GM23338 (cell line): ENCODE results near the gene DHX8. TPM values are rescaled to one million over a fixed set of nuclear protein-coding genes. Genes with fewer than 3 reads are reported as not detected.

Experiments used
- ATAC-seq: fragments of 200-7000 bp; cut with Tn5 transposase; 3 replicates; pipeline ENCODE4 v1.9.1; 2020
- DNase-seq: peaks from one replicate; pipeline ENCODE4 v3.0.0-alpha.2; 2015; ENCODE audit warnings: low spot score
- H2AFZ ChIP-seq: fragments of 200-600 bp; sonication (generic); 2 replicates; pipeline ENCODE4 v1.8.0; 2016; ENCODE audit warnings: antibody characterized with exemption, mild to moderate bottlenecking, moderate library complexity
- H3F3A ChIP-seq: fragments of 200-600 bp; sonication (generic); replicated peaks from 2 replicates; pipeline ENCODE4 v1.8.0; 2017; ENCODE audit warnings: antibody characterized with exemption, mixed run types, low read depth
- H3K27ac ChIP-seq: fragments of 200-600 bp; sonication (generic); 2 replicates; pipeline ENCODE4 v1.6.1; 2016; ENCODE audit warnings: low read depth
- H3K27me3 ChIP-seq: fragments of 200-600 bp; sonication (generic); 2 replicates; pipeline ENCODE4 v1.8.0; 2016; ENCODE audit warnings: mild to moderate bottlenecking, mixed run types, moderate library complexity; ENCODE audit not compliant: insufficient read depth
- H3K36me3 ChIP-seq: fragments of 200-600 bp; sonication (generic); 2 replicates; pipeline ENCODE4 v1.8.0; 2016; ENCODE audit warnings: mild to moderate bottlenecking; ENCODE audit not compliant: insufficient read depth
- H3K4me1 ChIP-seq: fragments of 200-600 bp; sonication (generic); 2 replicates; pipeline ENCODE4 v1.8.0; 2016; ENCODE audit warnings: mild to moderate bottlenecking, moderate library complexity; ENCODE audit not compliant: insufficient read depth
- H3K4me2 ChIP-seq: fragments of 200-600 bp; sonication (generic); 2 replicates; pipeline ENCODE4 v1.7.1; 2017; ENCODE audit warnings: mixed run types
- H3K4me3 ChIP-seq: fragments of 200-600 bp; sonication (generic); 2 replicates; pipeline ENCODE4 v1.6.1; 2016; ENCODE audit warnings: mixed run types
- H3K79me2 ChIP-seq: fragments of 200-600 bp; sonication (generic); replicated peaks from 2 replicates; pipeline ENCODE4 v1.8.0; 2017; ENCODE audit warnings: mild to moderate bottlenecking; ENCODE audit not compliant: insufficient read depth
- H3K9me2 ChIP-seq: fragments of 200-600 bp; sonication (generic); 2 replicates; pipeline ENCODE4 v1.8.0; 2017; ENCODE audit not compliant: insufficient read depth
- H4K20me1 ChIP-seq: fragments of 200-600 bp; sonication (generic); replicated peaks from 2 replicates; pipeline ENCODE4 v1.8.0; 2017; ENCODE audit warnings: mild to moderate bottlenecking; ENCODE audit not compliant: insufficient read depth
- H3K27ac Mint-ChIP-seq: 2 replicates; pipeline ENCODE4 v1.8.0; 2020; ENCODE audit warnings: inconsistent platforms, mild to moderate bottlenecking, moderate library complexity, mixed read lengths
- H3K27me3 Mint-ChIP-seq: 3 replicates; pipeline ENCODE4 v1.8.0; 2022; ENCODE audit warnings: low read depth, mild to moderate bottlenecking, moderate library complexity, mixed read lengths, inconsistent platforms; ENCODE audit not compliant: insufficient read depth, poor library complexity
- H3K36me3 Mint-ChIP-seq: 3 replicates; pipeline ENCODE4 v1.8.0; 2021; ENCODE audit warnings: low read depth, mild to moderate bottlenecking, inconsistent platforms, moderate library complexity, mixed read lengths
- H3K4me1 Mint-ChIP-seq: 3 replicates; pipeline ENCODE4 v1.8.0; 2020; ENCODE audit warnings: mild to moderate bottlenecking, inconsistent platforms, mixed read lengths
- H3K4me3 Mint-ChIP-seq: 3 replicates; pipeline ENCODE4 v1.8.0; 2021; ENCODE audit warnings: moderate library complexity, mild to moderate bottlenecking, inconsistent platforms, mixed read lengths
- H3K9me3 Mint-ChIP-seq: 3 replicates; pipeline ENCODE4 v1.8.0; 2020; ENCODE audit warnings: moderate library complexity, mild to moderate bottlenecking, inconsistent platforms, mixed read lengths
- EZH2 ChIP-seq: fragments of 200-600 bp; sonication (generic); IDR thresholded peaks from one replicate; pipeline ENCODE4 v1.8.0; 2017; ENCODE audit warnings: antibody characterized with exemption, mild to moderate bottlenecking, low read depth; ENCODE audit not compliant: unreplicated experiment
- EZH2phosphoT487 ChIP-seq: fragments of 200-600 bp; sonication (generic); IDR thresholded peaks from one replicate; pipeline ENCODE4 v1.8.1; 2018; ENCODE audit warnings: antibody characterized with exemption; ENCODE audit not compliant: unreplicated experiment
- JUNB ChIP-seq: IDR thresholded peaks from one replicate; pipeline ENCODE4 v1.6.1; 2016; ENCODE audit warnings: antibody characterized with exemption; ENCODE audit not compliant: unreplicated experiment
- NANOG ChIP-seq: IDR thresholded peaks from 2 replicates; pipeline ENCODE4 v1.6.1; 2016; ENCODE audit warnings: antibody characterized with exemption, borderline replicate concordance
- POLR2AphosphoS5 ChIP-seq: IDR thresholded peaks from 2 replicates; pipeline ENCODE4 v1.6.1; 2016; ENCODE audit warnings: antibody characterized with exemption, low read depth
- STAT1 ChIP-seq: IDR thresholded peaks from one replicate; pipeline ENCODE4 v1.6.1; 2016; ENCODE audit warnings: antibody characterized with exemption; ENCODE audit not compliant: unreplicated experiment
- ZNF114 ChIP-seq: fragments of 250-450 bp; sonication (Bioruptor Pico); IDR thresholded peaks from 2 replicates; pipeline ENCODE4 v1.5.0; 2020; ENCODE audit warnings: mild to moderate bottlenecking, moderate library complexity
- ZNF331 ChIP-seq: fragments of 250-450 bp; sonication (Bioruptor Pico); IDR thresholded peaks from 2 replicates; pipeline ENCODE4 v1.5.0; 2020; ENCODE audit warnings: low read depth, mild to moderate bottlenecking, moderate library complexity
- long read RNA-seq: library from polyadenylated mRNA; unstranded; transcript quantifications from one replicate; pipeline ENCODE4 v2.0.0, GENCODE V29; 2020; ENCODE audit not compliant: unreplicated experiment
- polyA plus RNA-seq: library from polyadenylated mRNA; unstranded; fragments of >200 nt; fragmentation: Nextera tagmentation; extraction: Ambion mirVana; gene quantifications from 2 replicates; pipeline ENCODE4 v1.2.1, GENCODE V29; 2016
- total RNA-seq: library from RNA; depleted of rRNA; stranded (reverse); fragments of >200 nt; shearing (Covaris generic); gene quantifications from 2 replicates; pipeline ENCODE4 v1.2.3, GENCODE V29; 2014; rRNA removed
- TF ChIP-seq, protein P1 (sequence below): IDR thresholded peaks from 2 replicates; pipeline ENCODE4 v1.6.1; 2016; ENCODE audit warnings: antibody characterized with exemption
- TF ChIP-seq, protein P2 (sequence below): fragments of 250-450 bp; sonication (Bioruptor Pico); IDR thresholded peaks from 2 replicates; pipeline ENCODE4 v1.5.0; 2020; ENCODE audit warnings: mild to moderate bottlenecking, moderate library complexity
- TF ChIP-seq, protein P3 (sequence below), 2 experiments: fragments of 200-600 bp in 1 of 2; sonication (generic) in 1 of 2; conservative IDR thresholded peaks; 2 replicates each; pipeline versions ENCODE4 v1.5.1 to v1.6.1; 2016 to 2017; ENCODE audit warnings: antibody characterized with exemption in 2 of 2, low read depth in 2 of 2, mild to moderate bottlenecking in 2 of 2, moderate library complexity in 1 of 2
- TF ChIP-seq, protein P4 (sequence below): IDR thresholded peaks from one replicate; pipeline ENCODE4 v1.6.1; 2018; ENCODE audit warnings: antibody characterized with exemption; ENCODE audit not compliant: unreplicated experiment

Gene DHX8
- total RNA-seq (27.3 and 35.3 TPM in 2 replicates), polyA plus RNA-seq (81.1 and 89.2 TPM in 2 replicates)
- long read RNA-seq, full-length matches to known transcripts = 1 of 4 reads
- long read RNA-seq, partial matches to known transcripts = 2 of 4 reads
- long read RNA-seq, other reads (novel, unspliced or antisense) = 1 of 4 reads

DNA sequence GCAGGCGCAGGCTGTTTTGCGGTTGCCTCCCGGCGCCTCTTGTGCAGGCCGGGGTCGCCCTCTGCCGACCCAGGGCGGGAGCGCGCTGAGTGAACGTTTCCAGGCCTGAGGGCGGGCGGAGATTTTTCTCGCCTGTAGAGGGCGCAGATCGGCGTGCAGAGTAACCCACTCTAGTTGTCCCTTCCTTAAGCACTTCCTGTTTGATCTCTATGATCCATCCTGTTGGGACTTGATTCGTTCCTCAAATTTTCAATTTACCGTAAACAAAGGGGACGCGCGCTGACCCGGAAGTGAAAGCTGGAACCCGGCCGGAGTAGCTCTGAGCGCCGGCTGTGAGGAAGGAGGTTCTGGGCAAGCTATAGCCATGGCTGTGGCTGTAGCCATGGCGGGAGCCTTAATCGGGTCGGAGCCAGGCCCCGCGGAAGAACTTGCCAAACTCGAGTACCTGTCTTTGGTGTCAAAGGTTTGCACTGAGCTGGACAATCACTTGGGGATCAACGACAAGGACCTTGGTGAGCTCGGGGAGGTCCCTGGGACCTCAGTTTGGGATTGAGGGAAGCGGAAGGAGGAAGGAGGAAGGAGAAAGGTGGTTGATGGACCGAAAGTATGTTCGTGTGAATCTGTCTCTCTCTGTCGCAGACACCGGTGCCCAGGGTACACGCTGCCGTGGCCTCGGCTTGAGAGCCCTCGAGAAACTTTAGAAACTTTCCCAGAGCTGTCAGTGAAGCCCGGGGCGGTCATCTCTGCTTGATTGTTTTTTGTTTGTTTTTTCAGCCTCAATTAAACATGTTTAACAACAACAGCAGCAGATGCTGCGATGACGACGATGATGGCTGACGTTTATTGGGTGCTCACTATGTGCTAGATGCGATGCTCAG is at the start of gene DHX8:
DHX8 (plus strand) TSS at position 302 of the 878 bp plus-strand sequence; CDS start at position 365, 63 bp downstream.
- Histone ChIP-seq H3K79me2 (peaks cover 48% of the 10 kb centered on the region), H3K4me3 (peak within 1 kb of the TSS; percentile 93), H3K36me3 (no peaks in the 10 kb centered on the region), H3K27ac (peak within 1 kb of the TSS; percentile 82), H2AFZ (peak within 1 kb of the TSS; percentile 74), H4K20me1 (no peaks in the 10 kb centered on the region; the same call in 1 of the 2 replicates), H3K4me2 (peak within 1 kb of the TSS; percentile 89), H3K9me2 (no peaks in the 10 kb centered on the region), H3F3A (no peaks in the 10 kb centered on the region; the same call in 1 of the 2 replicates), H3K4me1 (peaks cover 10% of the 10 kb centered on the region; the same call in 1 of the 2 replicates), H3K27me3 (no peaks in the 10 kb centered on the region)
- Mint-ChIP-seq H3K27me3 (peaks cover 5% of the 10 kb centered on the region), H3K36me3 (no peaks in the 10 kb centered on the region; the same call in 2 of the 3 replicates), H3K4me1 (peaks cover 17% of the 10 kb centered on the region), H3K9me3 (no peaks in the 10 kb centered on the region; the same call in 2 of the 3 replicates), H3K4me3 (peak within 1 kb of the TSS; percentile 100), H3K27ac (peak within 1 kb of the TSS; percentile 99)
- peak; percentile 98 for ATAC-seq
- peak; percentile 99 for DNase-seq
- TF ChIP-seq, protein P1, sequence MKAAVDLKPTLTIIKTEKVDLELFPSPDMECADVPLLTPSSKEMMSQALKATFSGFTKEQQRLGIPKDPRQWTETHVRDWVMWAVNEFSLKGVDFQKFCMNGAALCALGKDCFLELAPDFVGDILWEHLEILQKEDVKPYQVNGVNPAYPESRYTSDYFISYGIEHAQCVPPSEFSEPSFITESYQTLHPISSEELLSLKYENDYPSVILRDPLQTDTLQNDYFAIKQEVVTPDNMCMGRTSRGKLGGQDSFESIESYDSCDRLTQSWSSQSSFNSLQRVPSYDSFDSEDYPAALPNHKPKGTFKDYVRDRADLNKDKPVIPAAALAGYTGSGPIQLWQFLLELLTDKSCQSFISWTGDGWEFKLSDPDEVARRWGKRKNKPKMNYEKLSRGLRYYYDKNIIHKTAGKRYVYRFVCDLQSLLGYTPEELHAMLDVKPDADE = peak; percentile 95
- TF ChIP-seq NANOG (peak; percentile 89), POLR2AphosphoS5 (peak; percentile 78), EZH2phosphoT487 (no peak), STAT1 (no peak), ZNF114 (CRISPR knock-in tag) (no peak), EZH2 (no peak), ZNF331 (CRISPR knock-in tag) (no peak), JUNB (no peak)
- TF ChIP-seq, protein P2, sequence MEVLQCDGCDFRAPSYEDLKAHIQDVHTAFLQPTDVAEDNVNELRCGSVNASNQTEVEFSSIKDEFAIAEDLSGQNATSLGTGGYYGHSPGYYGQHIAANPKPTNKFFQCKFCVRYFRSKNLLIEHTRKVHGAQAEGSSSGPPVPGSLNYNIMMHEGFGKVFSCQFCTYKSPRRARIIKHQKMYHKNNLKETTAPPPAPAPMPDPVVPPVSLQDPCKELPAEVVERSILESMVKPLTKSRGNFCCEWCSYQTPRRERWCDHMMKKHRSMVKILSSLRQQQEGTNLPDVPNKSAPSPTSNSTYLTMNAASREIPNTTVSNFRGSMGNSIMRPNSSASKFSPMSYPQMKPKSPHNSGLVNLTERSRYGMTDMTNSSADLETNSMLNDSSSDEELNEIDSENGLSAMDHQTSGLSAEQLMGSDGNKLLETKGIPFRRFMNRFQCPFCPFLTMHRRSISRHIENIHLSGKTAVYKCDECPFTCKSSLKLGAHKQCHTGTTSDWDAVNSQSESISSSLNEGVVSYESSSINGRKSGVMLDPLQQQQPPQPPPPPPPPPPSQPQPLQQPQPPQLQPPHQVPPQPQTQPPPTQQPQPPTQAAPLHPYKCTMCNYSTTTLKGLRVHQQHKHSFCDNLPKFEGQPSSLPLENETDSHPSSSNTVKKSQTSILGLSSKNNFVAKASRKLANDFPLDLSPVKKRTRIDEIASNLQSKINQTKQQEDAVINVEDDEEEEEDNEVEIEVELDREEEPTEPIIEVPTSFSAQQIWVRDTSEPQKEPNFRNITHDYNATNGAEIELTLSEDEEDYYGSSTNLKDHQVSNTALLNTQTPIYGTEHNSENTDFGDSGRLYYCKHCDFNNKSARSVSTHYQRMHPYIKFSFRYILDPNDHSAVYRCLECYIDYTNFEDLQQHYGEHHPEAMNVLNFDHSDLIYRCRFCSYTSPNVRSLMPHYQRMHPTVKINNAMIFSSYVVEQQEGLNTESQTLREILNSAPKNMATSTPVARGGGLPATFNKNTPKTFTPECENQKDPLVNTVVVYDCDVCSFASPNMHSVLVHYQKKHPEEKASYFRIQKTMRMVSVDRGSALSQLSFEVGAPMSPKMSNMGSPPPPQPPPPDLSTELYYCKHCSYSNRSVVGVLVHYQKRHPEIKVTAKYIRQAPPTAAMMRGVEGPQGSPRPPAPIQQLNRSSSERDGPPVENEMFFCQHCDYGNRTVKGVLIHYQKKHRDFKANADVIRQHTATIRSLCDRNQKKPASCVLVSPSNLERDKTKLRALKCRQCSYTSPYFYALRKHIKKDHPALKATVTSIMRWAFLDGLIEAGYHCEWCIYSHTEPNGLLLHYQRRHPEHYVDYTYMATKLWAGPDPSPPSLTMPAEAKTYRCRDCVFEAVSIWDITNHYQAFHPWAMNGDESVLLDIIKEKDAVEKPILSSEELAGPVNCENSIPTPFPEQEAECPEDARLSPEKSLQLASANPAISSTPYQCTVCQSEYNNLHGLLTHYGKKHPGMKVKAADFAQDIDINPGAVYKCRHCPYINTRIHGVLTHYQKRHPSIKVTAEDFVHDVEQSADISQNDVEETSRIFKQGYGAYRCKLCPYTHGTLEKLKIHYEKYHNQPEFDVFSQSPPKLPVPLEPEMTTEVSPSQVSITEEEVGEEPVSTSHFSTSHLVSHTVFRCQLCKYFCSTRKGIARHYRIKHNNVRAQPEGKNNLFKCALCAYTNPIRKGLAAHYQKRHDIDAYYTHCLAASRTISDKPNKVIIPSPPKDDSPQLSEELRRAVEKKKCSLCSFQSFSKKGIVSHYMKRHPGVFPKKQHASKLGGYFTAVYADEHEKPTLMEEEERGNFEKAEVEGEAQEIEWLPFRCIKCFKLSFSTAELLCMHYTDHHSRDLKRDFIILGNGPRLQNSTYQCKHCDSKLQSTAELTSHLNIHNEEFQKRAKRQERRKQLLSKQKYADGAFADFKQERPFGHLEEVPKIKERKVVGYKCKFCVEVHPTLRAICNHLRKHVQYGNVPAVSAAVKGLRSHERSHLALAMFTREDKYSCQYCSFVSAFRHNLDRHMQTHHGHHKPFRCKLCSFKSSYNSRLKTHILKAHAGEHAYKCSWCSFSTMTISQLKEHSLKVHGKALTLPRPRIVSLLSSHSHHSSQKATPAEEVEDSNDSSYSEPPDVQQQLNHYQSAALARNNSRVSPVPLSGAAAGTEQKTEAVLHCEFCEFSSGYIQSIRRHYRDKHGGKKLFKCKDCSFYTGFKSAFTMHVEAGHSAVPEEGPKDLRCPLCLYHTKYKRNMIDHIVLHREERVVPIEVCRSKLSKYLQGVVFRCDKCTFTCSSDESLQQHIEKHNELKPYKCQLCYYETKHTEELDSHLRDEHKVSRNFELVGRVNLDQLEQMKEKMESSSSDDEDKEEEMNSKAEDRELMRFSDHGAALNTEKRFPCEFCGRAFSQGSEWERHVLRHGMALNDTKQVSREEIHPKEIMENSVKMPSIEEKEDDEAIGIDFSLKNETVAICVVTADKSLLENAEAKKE = no peak
- TF ChIP-seq, protein P3, sequence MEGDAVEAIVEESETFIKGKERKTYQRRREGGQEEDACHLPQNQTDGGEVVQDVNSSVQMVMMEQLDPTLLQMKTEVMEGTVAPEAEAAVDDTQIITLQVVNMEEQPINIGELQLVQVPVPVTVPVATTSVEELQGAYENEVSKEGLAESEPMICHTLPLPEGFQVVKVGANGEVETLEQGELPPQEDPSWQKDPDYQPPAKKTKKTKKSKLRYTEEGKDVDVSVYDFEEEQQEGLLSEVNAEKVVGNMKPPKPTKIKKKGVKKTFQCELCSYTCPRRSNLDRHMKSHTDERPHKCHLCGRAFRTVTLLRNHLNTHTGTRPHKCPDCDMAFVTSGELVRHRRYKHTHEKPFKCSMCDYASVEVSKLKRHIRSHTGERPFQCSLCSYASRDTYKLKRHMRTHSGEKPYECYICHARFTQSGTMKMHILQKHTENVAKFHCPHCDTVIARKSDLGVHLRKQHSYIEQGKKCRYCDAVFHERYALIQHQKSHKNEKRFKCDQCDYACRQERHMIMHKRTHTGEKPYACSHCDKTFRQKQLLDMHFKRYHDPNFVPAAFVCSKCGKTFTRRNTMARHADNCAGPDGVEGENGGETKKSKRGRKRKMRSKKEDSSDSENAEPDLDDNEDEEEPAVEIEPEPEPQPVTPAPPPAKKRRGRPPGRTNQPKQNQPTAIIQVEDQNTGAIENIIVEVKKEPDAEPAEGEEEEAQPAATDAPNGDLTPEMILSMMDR (conservative IDR thresholded peaks at IDR 0.05; ENCODE audit: low read depth in 2 of 2) = peak; percentile 100
- TF ChIP-seq, protein P4, sequence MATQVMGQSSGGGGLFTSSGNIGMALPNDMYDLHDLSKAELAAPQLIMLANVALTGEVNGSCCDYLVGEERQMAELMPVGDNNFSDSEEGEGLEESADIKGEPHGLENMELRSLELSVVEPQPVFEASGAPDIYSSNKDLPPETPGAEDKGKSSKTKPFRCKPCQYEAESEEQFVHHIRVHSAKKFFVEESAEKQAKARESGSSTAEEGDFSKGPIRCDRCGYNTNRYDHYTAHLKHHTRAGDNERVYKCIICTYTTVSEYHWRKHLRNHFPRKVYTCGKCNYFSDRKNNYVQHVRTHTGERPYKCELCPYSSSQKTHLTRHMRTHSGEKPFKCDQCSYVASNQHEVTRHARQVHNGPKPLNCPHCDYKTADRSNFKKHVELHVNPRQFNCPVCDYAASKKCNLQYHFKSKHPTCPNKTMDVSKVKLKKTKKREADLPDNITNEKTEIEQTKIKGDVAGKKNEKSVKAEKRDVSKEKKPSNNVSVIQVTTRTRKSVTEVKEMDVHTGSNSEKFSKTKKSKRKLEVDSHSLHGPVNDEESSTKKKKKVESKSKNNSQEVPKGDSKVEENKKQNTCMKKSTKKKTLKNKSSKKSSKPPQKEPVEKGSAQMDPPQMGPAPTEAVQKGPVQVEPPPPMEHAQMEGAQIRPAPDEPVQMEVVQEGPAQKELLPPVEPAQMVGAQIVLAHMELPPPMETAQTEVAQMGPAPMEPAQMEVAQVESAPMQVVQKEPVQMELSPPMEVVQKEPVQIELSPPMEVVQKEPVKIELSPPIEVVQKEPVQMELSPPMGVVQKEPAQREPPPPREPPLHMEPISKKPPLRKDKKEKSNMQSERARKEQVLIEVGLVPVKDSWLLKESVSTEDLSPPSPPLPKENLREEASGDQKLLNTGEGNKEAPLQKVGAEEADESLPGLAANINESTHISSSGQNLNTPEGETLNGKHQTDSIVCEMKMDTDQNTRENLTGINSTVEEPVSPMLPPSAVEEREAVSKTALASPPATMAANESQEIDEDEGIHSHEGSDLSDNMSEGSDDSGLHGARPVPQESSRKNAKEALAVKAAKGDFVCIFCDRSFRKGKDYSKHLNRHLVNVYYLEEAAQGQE = no peak
